Measurements from ENCODE around the gene MAP1LC3B2.

GRCh38 chr12:116538682-116539305, 20.4 kb upstream of the MAP1LC3B2 start:
- no peak for TF ChIP-seq ISL1 (CRISPR knock-in tag; IDR thresholded peaks at IDR 0.05)
- no peak for TF ChIP-seq ZC3H10 (CRISPR knock-in tag; IDR thresholded peaks at IDR 0.05)
- TF ChIP-seq TSHZ2 (CRISPR knock-in tag; IDR thresholded peaks at IDR 0.05) = no peak
- no peak for TF ChIP-seq TOX (CRISPR knock-in tag; IDR thresholded peaks at IDR 0.05; ENCODE audit: borderline replicate concordance)
